Measurements from ENCODE around the gene SERINC5. TPM values are rescaled to one million over a fixed set of nuclear protein-coding genes. Genes with fewer than 3 reads are reported as not detected.
A peak's percentile ranks its signal among the peaks of the same experiment; 100 is the strongest.

SERINC5 gene
- total RNA-seq, 2 donors from 2014 or later, result 34.4 to 50.4 TPM

- peak; percentile 35 to 61 for ATAC-seq
- H3K27ac Mint-ChIP-seq, result peak overlapping the region; percentile 27 to 81
- DNase-seq (ENCODE audit: low spot score in 2 of 2), result no peak
- H3K9me3 Mint-ChIP-seq, result no peaks in the 10 kb centered on the region
- H3K36me3 Mint-ChIP-seq, result no peaks in the 10 kb centered on the region
Observed at GRCh38 chr5:80268916-80269315, 13.1 kb upstream of the SERINC5 start.

GRCh38 chr5:80266566-80266965 is 10.7 kb upstream of the SERINC5 start:
- ATAC-seq (no peak), DNase-seq (ENCODE audit: low spot score in 2 of 2) (no peak)
- peak overlapping the region in 1 of 2 donors; percentile 20 for H3K27ac Mint-ChIP-seq
- no peaks in the 10 kb centered on the region for H3K36me3 Mint-ChIP-seq
- H3K9me3 Mint-ChIP-seq, result no peaks in the 10 kb centered on the region

GRCh38 chr5:80260461-80260860 is 4.6 kb upstream of the SERINC5 start:
- no peak for DNase-seq (ENCODE audit: low spot score in 2 of 2)
- no peak for ATAC-seq

GRCh38 chr5:80259511-80260203 is 3.8 kb upstream of the SERINC5 start:
- ATAC-seq (no peak), DNase-seq (ENCODE audit: low spot score in 2 of 2) (no peak)
- Mint-ChIP-seq H3K36me3 (peaks cover 14 to 32% of the 10 kb centered on the region in 2 donors), H3K9me3 (peaks cover 0 to 8% of the 10 kb centered on the region in 2 donors), H3K27ac (no peak overlapping the region)

More at GRCh38 chr5:80260461-80260860, 4.6 kb upstream of the SERINC5 start:
- peaks cover 8 to 26% of the 10 kb centered on the region in 2 donors for H3K36me3 Mint-ChIP-seq
- H3K27ac Mint-ChIP-seq, result no peak overlapping the region
- H3K9me3 Mint-ChIP-seq, result peaks cover 0 to 8% of the 10 kb centered on the region in 2 donors

DNA sequence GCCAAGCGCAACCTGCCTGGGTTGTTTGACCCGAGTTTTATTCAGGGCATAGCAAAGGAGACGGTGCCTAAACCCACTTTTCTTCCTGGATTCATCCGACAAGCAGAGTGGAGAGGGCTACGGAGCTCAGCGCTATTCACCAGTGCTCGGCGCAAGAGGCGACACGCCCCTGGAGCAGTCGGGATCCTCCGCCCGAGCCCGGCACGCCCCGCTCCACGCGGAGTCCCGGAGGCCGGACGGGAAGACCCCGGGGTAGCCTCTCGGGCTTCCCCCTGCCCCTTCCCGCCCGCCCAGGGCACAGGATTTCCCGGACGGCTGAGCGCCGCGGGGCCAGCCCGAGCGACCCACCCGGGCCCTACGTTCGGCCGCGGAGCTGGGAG is 427 bp downstream of the SERINC5 start:
- H3K9me3 Mint-ChIP-seq, result peaks cover 0 to 8% of the 10 kb centered on the region in 2 donors
- peaks cover 30 to 47% of the 10 kb centered on the region in 2 donors for H3K36me3 Mint-ChIP-seq
- ATAC-seq, result peak; percentile 42 to 56
- peak overlapping the region; percentile 94 to 96 for H3K27ac Mint-ChIP-seq
- DNase-seq (ENCODE audit: low spot score in 2 of 2), result peak in 1 of 2 donors; percentile 59

DNA sequence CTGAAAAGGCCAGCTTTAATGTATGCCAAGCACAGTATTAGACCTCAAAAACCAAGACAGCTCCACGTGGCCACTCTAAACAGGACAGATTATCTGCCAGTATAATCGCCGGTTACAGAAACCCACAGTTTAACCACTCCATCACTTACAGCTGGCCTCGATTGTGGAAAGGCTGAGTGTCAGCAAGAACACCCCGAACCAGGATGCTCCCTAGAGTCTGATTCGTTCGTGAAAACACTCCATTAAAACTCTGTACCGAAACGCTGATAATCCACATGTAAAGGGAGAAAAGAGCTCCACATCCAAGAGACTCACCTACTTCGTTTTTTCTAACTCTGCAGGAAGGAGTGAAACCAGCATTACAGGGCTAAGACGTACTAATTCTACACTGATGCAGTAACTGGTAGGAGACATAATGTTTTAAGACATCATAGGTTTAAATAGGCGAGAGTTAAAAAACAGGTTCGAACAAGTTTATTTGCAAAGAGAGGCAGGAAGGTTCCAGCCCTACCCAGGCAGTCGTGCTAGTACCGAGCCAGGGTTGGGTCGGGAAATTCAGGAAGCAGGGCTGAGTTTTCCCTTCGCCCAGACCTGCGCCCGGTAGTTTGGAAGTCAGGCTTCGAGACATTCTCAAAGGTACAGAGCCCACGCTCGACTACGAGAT is 949 bp downstream of the SERINC5 start:
- H3K36me3 Mint-ChIP-seq, result peaks cover 30 to 49% of the 10 kb centered on the region in 2 donors
- peak in 1 of 2 donors; percentile 31 for ATAC-seq

DNA sequence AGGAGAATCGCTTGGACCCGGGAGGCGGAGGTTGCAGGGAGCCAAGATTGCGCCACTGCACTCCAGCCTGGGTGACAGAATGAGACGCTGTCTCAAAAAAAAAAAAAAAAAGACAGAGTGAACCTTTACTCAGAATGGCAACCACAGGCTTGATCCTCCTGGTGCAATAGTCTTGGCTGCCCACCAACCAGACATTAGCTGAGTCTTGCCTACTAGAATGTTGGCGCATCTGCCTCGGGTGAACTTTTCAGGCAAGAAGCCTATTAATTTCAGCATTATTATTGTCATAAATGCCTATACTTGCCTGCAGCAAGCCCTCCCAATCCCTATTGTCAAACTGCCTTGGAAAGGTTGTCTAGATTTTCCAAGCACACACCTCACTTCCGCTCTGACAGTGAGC is 4.2 kb downstream of the SERINC5 start:
- peaks cover 28 to 32% of the 10 kb centered on the region in 2 donors for H3K36me3 Mint-ChIP-seq
- peak overlapping the region in 1 of 2 donors; percentile 45 for H3K27ac Mint-ChIP-seq
- no peak for ATAC-seq
- H3K9me3 Mint-ChIP-seq, result peaks cover 0 to 3% of the 10 kb centered on the region in 2 donors
- no peak for DNase-seq (ENCODE audit: low spot score in 2 of 2)

More for the DNA sequence above, 949 bp downstream of the SERINC5 start:
- DNase-seq (ENCODE audit: low spot score in 2 of 2), result no peak
- Mint-ChIP-seq H3K27ac (peak overlapping the region; percentile 94 to 96), H3K9me3 (peaks cover 0 to 7% of the 10 kb centered on the region in 2 donors)

- Mint-ChIP-seq H3K27ac (peak overlapping the region in 1 of 2 donors; percentile 13), H3K9me3 (peaks cover 0 to 3% of the 10 kb centered on the region in 2 donors), H3K36me3 (peaks cover 22 to 25% of the 10 kb centered on the region in 2 donors)
- no peak for DNase-seq (ENCODE audit: low spot score in 2 of 2)
- ATAC-seq, result no peak
Observed at GRCh38 chr5:80250801-80251200, 5.0 kb downstream of the SERINC5 start.

DNA sequence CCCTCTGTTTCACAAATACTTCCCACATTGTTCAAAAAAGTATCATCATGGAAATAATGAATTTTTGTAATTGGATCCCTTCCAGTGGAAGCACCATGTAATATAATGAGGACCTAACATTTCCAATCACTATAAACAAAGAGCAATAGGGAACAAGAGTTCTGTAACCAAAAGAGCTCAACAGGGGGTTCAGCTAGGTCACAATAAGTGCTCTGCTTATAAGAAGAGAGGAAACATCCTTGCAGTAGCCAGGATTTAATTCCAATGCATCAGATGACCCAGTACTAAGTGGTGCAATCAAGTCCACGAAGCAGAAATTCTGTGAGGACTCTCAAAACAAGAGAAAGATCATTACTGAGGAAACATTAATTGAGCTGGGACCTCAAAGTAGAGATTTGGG is 5.9 kb downstream of the SERINC5 start:
- DNase-seq (ENCODE audit: low spot score in 2 of 2), result no peak
- Mint-ChIP-seq H3K27ac (no peak overlapping the region), H3K36me3 (peaks cover 23 to 27% of the 10 kb centered on the region in 2 donors), H3K9me3 (peaks cover 3 to 6% of the 10 kb centered on the region in 2 donors)
- ATAC-seq, result no peak

- peaks cover 14 to 24% of the 10 kb centered on the region in 2 donors for H3K36me3 Mint-ChIP-seq
- ATAC-seq (peak; percentile 17 to 25), DNase-seq (ENCODE audit: low spot score in 2 of 2) (no peak)
- peak overlapping the region; percentile 63 to 65 for H3K27ac Mint-ChIP-seq
- peaks cover 4 to 8% of the 10 kb centered on the region in 2 donors for H3K9me3 Mint-ChIP-seq
Observed at GRCh38 chr5:80248378-80248777, 7.5 kb downstream of the SERINC5 start.

- H3K36me3 Mint-ChIP-seq, result peaks cover 15 to 24% of the 10 kb centered on the region in 2 donors
- peaks cover 8 to 15% of the 10 kb centered on the region in 2 donors for H3K9me3 Mint-ChIP-seq
- H3K27ac Mint-ChIP-seq, result peak overlapping the region; percentile 63 to 84
- DNase-seq (ENCODE audit: low spot score in 2 of 2) (no peak), ATAC-seq (peak; percentile 74 to 85)
Observed at GRCh38 chr5:80246995-80247729, 8.7 kb downstream of the SERINC5 start.

GRCh38 chr5:80246001-80246758 is 9.7 kb downstream of the SERINC5 start:
- peak overlapping the region in 1 of 2 donors; percentile 78 for H3K27ac Mint-ChIP-seq
- H3K9me3 Mint-ChIP-seq, result peaks cover 12 to 23% of the 10 kb centered on the region in 2 donors
- ATAC-seq (peak in 1 of 2 donors; percentile 54), DNase-seq (ENCODE audit: low spot score in 2 of 2) (no peak)
- peaks cover 24 to 34% of the 10 kb centered on the region in 2 donors for H3K36me3 Mint-ChIP-seq

- H3K36me3 Mint-ChIP-seq, result peaks cover 26 to 45% of the 10 kb centered on the region in 2 donors
- ATAC-seq, result no peak
- peaks cover 12 to 20% of the 10 kb centered on the region in 2 donors for H3K9me3 Mint-ChIP-seq
- no peak overlapping the region for H3K27ac Mint-ChIP-seq
- DNase-seq (ENCODE audit: low spot score in 2 of 2), result no peak
Observed at GRCh38 chr5:80243567-80243966, 12.3 kb downstream of the SERINC5 start.

DNA sequence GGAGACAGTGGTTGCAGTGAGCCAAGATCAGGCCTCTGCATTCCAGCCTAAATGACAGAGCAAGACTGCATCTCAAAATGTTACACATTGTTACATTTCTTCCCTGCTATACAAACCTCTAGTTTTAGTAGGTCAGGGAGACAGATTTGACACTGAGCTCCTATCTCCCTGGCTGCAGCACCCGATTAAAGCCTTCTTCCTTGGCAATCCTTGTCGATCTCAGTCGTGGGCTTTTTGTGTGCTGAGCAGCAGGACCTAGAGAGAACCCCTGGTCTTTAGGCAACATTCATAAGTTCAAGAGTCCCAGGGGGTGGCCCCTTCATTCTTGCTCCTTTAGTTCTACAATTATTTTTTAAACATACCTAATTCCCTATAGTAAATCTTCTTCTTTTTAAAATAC is 13.0 kb downstream of the SERINC5 start:
- H3K27ac Mint-ChIP-seq, result no peak overlapping the region
- DNase-seq (ENCODE audit: low spot score in 2 of 2), result no peak
- H3K9me3 Mint-ChIP-seq, result peaks cover 12 to 20% of the 10 kb centered on the region in 2 donors
- H3K36me3 Mint-ChIP-seq, result peaks cover 26 to 45% of the 10 kb centered on the region in 2 donors
- no peak for ATAC-seq

GRCh38 chr5:80240368-80240986 is 15.4 kb downstream of the SERINC5 start:
- peaks cover 12 to 20% of the 10 kb centered on the region in 2 donors for H3K9me3 Mint-ChIP-seq
- peaks cover 26 to 45% of the 10 kb centered on the region in 2 donors for H3K36me3 Mint-ChIP-seq
- peak; percentile 52 to 58 for ATAC-seq
- DNase-seq (ENCODE audit: low spot score in 2 of 2), result no peak
- H3K27ac Mint-ChIP-seq, result peak overlapping the region in 1 of 2 donors; percentile 53
